GM12878 (cell line): ENCODE results near the gene KIF5C. TPM values are rescaled to one million over a fixed set of nuclear protein-coding genes. Genes with fewer than 3 reads are reported as not detected.

Experiments used
- ATAC-seq: fragments of 200-7000 bp; cut with Tn5 transposase; 3 replicates; pipeline ENCODE4 v1.9.1; 2020; ENCODE audit warnings: mild to moderate bottlenecking, moderate library complexity
- BruUV-seq: library from RNA; stranded (reverse); fragments of 400-500 nt; replicated peaks from 2 replicates; lab custom pipeline; 2021; lab: Mats Ljungman, UMichigan
- CTCF ChIA-PET: fragments of 300-600 bp; sonication (Branson Sonifier 250); formaldehyde crosslinking; extraction: SDS; loops from one replicate; lab custom pipeline; 2021; ENCODE audit warnings: inconsistent platforms; lab: Yijun Ruan, JAX
- POLR2A ChIA-PET: fragments of 350-600 bp; formaldehyde crosslinking; extraction: SDS; loops from one replicate; lab custom pipeline; 2021; ENCODE audit warnings: inconsistent platforms; lab: Charles Lee
- RAD21 ChIA-PET: fragments of 300-600 bp; sonication (Branson Sonifier 250); formaldehyde crosslinking; loops from one replicate; lab custom pipeline; 2023; ENCODE audit warnings: antibody characterized with exemption; ENCODE audit not compliant: unreplicated experiment; lab: Charles Lee
- SMC1A ChIA-PET: fragments of 300-600 bp; sonication (Branson Sonifier 250); formaldehyde crosslinking; loops from one replicate; lab custom pipeline; 2023; ENCODE audit not compliant: unreplicated experiment, uncharacterized antibody; lab: Charles Lee
- DNase-seq: peaks from one replicate; pipeline ENCODE4 v3.0.0-alpha.2; 2011; ENCODE audit warnings: low read depth, low spot score
- FAIRE-seq: peaks from 3 replicates; lab custom pipeline; 2011; peaks lifted over from hg19 to GRCh38; lab: Jason Lieb, UNC
- H2AFZ ChIP-seq: 2 replicates; pipeline ENCODE4 v1.6.0; 2011; ENCODE audit warnings: low read depth, low read length, control low read depth; ENCODE audit not compliant: control insufficient read depth
- H3K27ac ChIP-seq: 2 replicates; pipeline ENCODE4 v1.5.1; 2011; ENCODE audit warnings: control low read depth; ENCODE audit not compliant: control insufficient read depth, insufficient read depth
- H3K27me3 ChIP-seq, 2 experiments: replicated peaks in 1 of 2; 2 replicates each; pipeline versions ENCODE4 v1.6.0 to v1.6.1; 2011; ENCODE audit warnings: low read length in 1 of 2; ENCODE audit not compliant: control insufficient read depth in 2 of 2, insufficient read depth in 2 of 2
- H3K36me3 ChIP-seq, 2 experiments: 2 replicates each; pipeline ENCODE4 v1.5.1; 2011; ENCODE audit warnings: low read length in 1 of 2; ENCODE audit not compliant: control insufficient read depth in 2 of 2, insufficient read depth in 2 of 2
- H3K4me1 ChIP-seq: 2 replicates; pipeline ENCODE4 v1.6.1; 2011; ENCODE audit warnings: mild to moderate bottlenecking, low read length, moderate library complexity, mixed read lengths; ENCODE audit not compliant: control insufficient read depth, insufficient read depth
- H3K4me2 ChIP-seq: 2 replicates; pipeline ENCODE4 v1.6.0; 2011; ENCODE audit warnings: control low read depth; ENCODE audit not compliant: control insufficient read depth, insufficient read depth
- H3K4me3 ChIP-seq: fragments of 200-600 bp; sonication (generic); 2 replicates; pipeline ENCODE4 v1.5.1; 2016
- H3K79me2 ChIP-seq: 2 replicates; pipeline ENCODE4 v1.6.0; 2011; ENCODE audit warnings: low read length; ENCODE audit not compliant: control insufficient read depth, insufficient read depth
- H3K9ac ChIP-seq: 2 replicates; pipeline ENCODE4 v1.8.0; 2011; ENCODE audit warnings: low read length, control low read depth, mixed read lengths; ENCODE audit not compliant: control insufficient read depth, insufficient read depth
- H3K9me3 ChIP-seq: replicated peaks from 3 replicates; pipeline ENCODE4 v1.5.1; 2011; ENCODE audit warnings: mild to moderate bottlenecking, low read length; ENCODE audit not compliant: control insufficient read depth, insufficient read depth
- H4K20me1 ChIP-seq: 2 replicates; pipeline ENCODE4 v1.6.0; 2011; ENCODE audit not compliant: control insufficient read depth, insufficient read depth
- ATF3 ChIP-seq: IDR thresholded peaks from 2 replicates; pipeline ENCODE4 v1.6.1; 2011; ENCODE audit warnings: low read depth, mild to moderate bottlenecking, low read length, moderate library complexity, borderline replicate concordance; ENCODE audit errors: extremely low read depth
- EZH2 ChIP-seq: IDR thresholded peaks from 2 replicates; pipeline ENCODE4 v1.6.1; 2012; ENCODE audit warnings: low read depth, mild to moderate bottlenecking, control low read depth, inconsistent platforms, low read length, borderline replicate concordance; ENCODE audit not compliant: control insufficient read depth
- FOS ChIP-seq: IDR thresholded peaks from 3 replicates; pipeline ENCODE4 v1.6.1; 2011; ENCODE audit warnings: borderline replicate concordance; ENCODE audit not compliant: insufficient read length; ENCODE audit errors: extremely low read depth
- GABPA ChIP-seq: IDR thresholded peaks from 2 replicates; pipeline ENCODE4 v1.6.1; 2014; ENCODE audit warnings: antibody characterized with exemption, low read depth, mild to moderate bottlenecking, inconsistent platforms
- HDAC2 ChIP-seq: fragments of 200-600 bp; sonication (generic); IDR thresholded peaks from 2 replicates; pipeline ENCODE4 v1.6.1; 2017
- HDGF ChIP-seq: fragments of 450-650 bp; IDR thresholded peaks from 2 replicates; pipeline ENCODE4 v1.6.1; 2016; ENCODE audit warnings: antibody characterized with exemption
- JUNB ChIP-seq: IDR thresholded peaks from 2 replicates; pipeline ENCODE4 v1.6.1; 2016; ENCODE audit warnings: antibody characterized with exemption, mild to moderate bottlenecking
- MTA2 ChIP-seq: fragments of 450-650 bp; IDR thresholded peaks from 2 replicates; pipeline ENCODE4 v1.6.1; 2016; ENCODE audit warnings: low read depth, mild to moderate bottlenecking, moderate library complexity
- NR2C1 ChIP-seq: fragments of 450-650 bp; IDR thresholded peaks from 2 replicates; pipeline ENCODE4 v1.6.1; 2017; ENCODE audit warnings: antibody characterized with exemption, mild to moderate bottlenecking, moderate library complexity
- NR2F1 ChIP-seq: fragments of 450-650 bp; conservative IDR thresholded peaks from 2 replicates; pipeline ENCODE4 v1.6.1; 2017; ENCODE audit warnings: mild to moderate bottlenecking
- NRF1 ChIP-seq: conservative IDR thresholded peaks from 2 replicates; pipeline ENCODE4 v1.6.1; 2011; ENCODE audit warnings: mild to moderate bottlenecking, low read depth, low read length, improper control_type of control experiment
- PAX5 ChIP-seq: IDR thresholded peaks from 2 replicates; pipeline ENCODE4 v1.6.1; 2011; ENCODE audit warnings: low read depth, low read length, borderline replicate concordance
- RAD21 ChIP-seq: IDR thresholded peaks from 2 replicates; pipeline ENCODE4 v1.6.1; 2011; ENCODE audit warnings: mild to moderate bottlenecking, low read depth, low read length, moderate library complexity; ENCODE audit not compliant: insufficient read depth
- RBBP5 ChIP-seq: fragments of 200-600 bp; sonication (generic); conservative IDR thresholded peaks from 2 replicates; pipeline ENCODE4 v1.6.1; 2016
- SIN3A ChIP-seq: IDR thresholded peaks from 2 replicates; pipeline ENCODE4 v1.6.1; 2012; ENCODE audit warnings: low read depth, low read length, improper control_type of control experiment
- SIX5 ChIP-seq: IDR thresholded peaks from 2 replicates; pipeline ENCODE4 v1.6.1; 2011; ENCODE audit warnings: mild to moderate bottlenecking, low read depth, low read length, moderate library complexity; ENCODE audit not compliant: severe bottlenecking
- SKIL ChIP-seq: fragments of 450-650 bp; IDR thresholded peaks from 2 replicates; pipeline ENCODE4 v1.6.1; 2017; ENCODE audit warnings: mild to moderate bottlenecking, low read depth, inconsistent platforms; ENCODE audit not compliant: poor library complexity, severe bottlenecking
- SP1 ChIP-seq: IDR thresholded peaks from one replicate; pipeline ENCODE4 v1.6.1; 2011; ENCODE audit warnings: low read depth, low read length
- SREBF1 ChIP-seq: IDR thresholded peaks from 2 replicates; pipeline ENCODE4 v1.6.1; 2012; ENCODE audit warnings: mild to moderate bottlenecking, low read length
- STAT1 ChIP-seq: fragments of 450-650 bp; conservative IDR thresholded peaks from 2 replicates; pipeline ENCODE4 v1.6.1; 2014; ENCODE audit warnings: antibody characterized with exemption, mild to moderate bottlenecking
- SUPT20H ChIP-seq: IDR thresholded peaks from 2 replicates; pipeline ENCODE4 v1.6.1; 2011; ENCODE audit warnings: low read depth, mild to moderate bottlenecking, low read length, moderate library complexity, borderline replicate concordance; ENCODE audit not compliant: control insufficient read depth
- ZNF207 ChIP-seq: fragments of 450-650 bp; IDR thresholded peaks from 2 replicates; pipeline ENCODE4 v1.6.1; 2014; ENCODE audit warnings: antibody characterized with exemption, mild to moderate bottlenecking, borderline replicate concordance
- ZNF217 ChIP-seq: fragments of 450-650 bp; IDR thresholded peaks from 2 replicates; pipeline ENCODE4 v1.6.1; 2017; ENCODE audit warnings: antibody characterized with exemption, mild to moderate bottlenecking
- ZNF24 ChIP-seq: fragments of 450-650 bp; IDR thresholded peaks from 2 replicates; pipeline ENCODE4 v1.6.1; 2017; ENCODE audit warnings: antibody characterized with exemption, mild to moderate bottlenecking
- ZNF384 ChIP-seq: IDR thresholded peaks from 2 replicates; pipeline ENCODE4 v1.6.1; 2012; ENCODE audit warnings: low read depth, mild to moderate bottlenecking, low read length, improper control_type of control experiment, borderline replicate concordance
- ZSCAN29 ChIP-seq: fragments of 450-650 bp; IDR thresholded peaks from 2 replicates; pipeline ENCODE4 v1.6.1; 2017; ENCODE audit warnings: mild to moderate bottlenecking, moderate library complexity
- WGBS: methylation state at CpG from one replicate; pipeline ENCODE4 v1.1.6; 2016; ENCODE audit warnings: low lambda C conversion rate; ENCODE audit not compliant: insufficient replicate concordance, insufficient coverage; ENCODE audit errors: missing lambda C conversion rate; 5-methylcytosine and 5-hydroxymethylcytosine counted together
- in situ Hi-C: fragments of 300-500 bp; cut with MboI; formaldehyde crosslinking; loops from 9 replicates; pipeline ENCODE4 v1.14.3; 2018; ENCODE audit warnings: mixed read lengths
- intact Hi-C: fragments of 100-400 bp; cut with micrococcal nuclease; formaldehyde crosslinking; loops from one replicate; pipeline ENCODE4 v1.14.2; 2022; ENCODE audit not compliant: unreplicated experiment
- polyA plus RNA-seq, 11 experiments: library from polyadenylated mRNA; depleted of rRNA in 4 of 11; unstranded in 6 of 11; stranded (reverse) in 5 of 11; fragments of >200 nt; fragmentation: Nextera tagmentation in 4 of 11; fragmentation: Illumina TruSeq in 1 of 11; extraction: Ambion mirVana in 4 of 11; extraction: Trizol in 1 of 11; gene quantifications; 1 replicate in 1 of 11; 2 replicates in 10 of 11; pipeline versions ENCODE4 v1.2.1 to v1.2.3, GENCODE V29; 2011 to 2016; ENCODE audit warnings: inconsistent platforms in 2 of 11, missing spikeins in 2 of 11, low read depth in 1 of 11
- total RNA-seq, 4 experiments: library from RNA; depleted of rRNA in 3 of 4; stranded (reverse); fragments of >200 nt in 3 of 4; fragmentation: Illumina TruSeq in 1 of 4; extraction: Trizol in 1 of 4; gene quantifications; 2 replicates each; pipeline versions ENCODE4 v1.2.1 to v1.2.3, GENCODE V29; 2013 to 2021

KIF5C gene
- total and polyA plus RNA-seq, 10 of the 15 experiments (the other 5 are each of a cell fraction or from before 2014, with no cell fraction given) = 0.08 to 0.49 (median 0.24) TPM

DNA sequence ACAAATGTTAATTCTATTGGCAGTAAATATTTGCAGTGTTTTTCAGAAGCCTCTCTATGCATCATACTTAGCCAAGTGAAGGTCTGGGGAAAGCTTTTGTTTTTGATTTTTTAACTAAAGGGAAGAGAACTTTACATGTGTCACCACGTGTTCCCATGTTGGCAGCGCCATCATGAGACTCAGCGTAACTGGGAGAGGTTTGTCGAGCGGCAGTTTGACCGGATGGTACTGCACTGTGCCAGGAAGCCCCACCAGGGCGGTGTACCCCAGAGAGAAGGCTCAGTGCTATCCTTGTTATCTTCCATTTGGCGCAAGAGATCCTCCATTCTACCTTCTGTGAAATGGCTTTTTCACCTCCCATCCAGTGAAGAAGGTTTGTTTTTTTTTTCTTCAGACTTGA, 38.5 kb downstream of the KIF5C start (continued):
- TF ChIP-seq RBBP5 (no peak), SP1 (no peak), HDAC2 (no peak), ZNF24 (no peak), FOS (no peak), SKIL (no peak), SUPT20H (no peak), SIN3A (no peak), SIX5 (no peak), SREBF1 (no peak)

GRCh38 chr2:148914463-148914862, 39.4 kb downstream of the KIF5C start:
- Histone ChIP-seq H3K27ac (no peak overlapping the region), H3K79me2 (no peaks in the 10 kb centered on the region), H2AFZ (no peak overlapping the region), H4K20me1 (no peaks in the 10 kb centered on the region), H3K9me3 (peaks cover 2% of the 10 kb centered on the region; the same call in 2 of the 3 replicates), H3K4me3 (no peak overlapping the region), H3K36me3 (no peaks in the 10 kb centered on the region), H3K27me3 (no peaks in the 10 kb centered on the region; a peak in 1 of 4 replicates), H3K4me1 (no peaks in the 10 kb centered on the region), H3K9ac (no peak overlapping the region), H3K4me2 (no peak overlapping the region)
- ChIA-PET POLR2A (no interaction called here), RAD21 (no interaction called here), CTCF (interaction anchor here (0.8 kb wide), 1 partner anchor 10 kb away, joined by 3 read pairs; no protein-coding TSS in a partner anchor), SMC1A (no interaction called here)
- in situ Hi-C loops (no loop called here), intact Hi-C loops (no loop called here)
- no peak for FAIRE-seq
- 26% methylated on average over 4 of the region's 4 CpGs for WGBS
- BruUV-seq = no TSS peak
- no peak for ATAC-seq
- no peak for DNase-seq
- TF ChIP-seq NR2C1 (no peak), ZSCAN29 (no peak), STAT1 (no peak), ZNF384 (no peak), NRF1 (no peak), GABPA (no peak), JUNB (no peak), RAD21 (no peak), NR2F1 (no peak), HDGF (no peak), EZH2 (no peak), ATF3 (no peak), ZNF217 (no peak), PAX5 (no peak), MTA2 (no peak), ZNF207 (no peak)
